GM23338 (cell line): Measurements from ENCODE around the gene MLH1.

ENCODE experiments used
- CTCF ChIP-seq, 2 experiments: fragments of 200-600 bp in 1 of 2; sonication (generic) in 1 of 2; conservative IDR thresholded peaks; 2 replicates each; pipeline versions ENCODE4 v1.5.1 to v1.6.1; 2016 to 2017; ENCODE audit warnings: antibody characterized with exemption in 2 of 2, low read depth in 2 of 2, mild to moderate bottlenecking in 2 of 2, moderate library complexity in 1 of 2
- EZH2 ChIP-seq: fragments of 200-600 bp; sonication (generic); IDR thresholded peaks from one replicate; pipeline ENCODE4 v1.8.0; 2017; ENCODE audit warnings: antibody characterized with exemption, mild to moderate bottlenecking, low read depth; ENCODE audit not compliant: unreplicated experiment
- EZH2phosphoT487 ChIP-seq: fragments of 200-600 bp; sonication (generic); IDR thresholded peaks from one replicate; pipeline ENCODE4 v1.8.1; 2018; ENCODE audit warnings: antibody characterized with exemption; ENCODE audit not compliant: unreplicated experiment
- POLR2AphosphoS5 ChIP-seq: IDR thresholded peaks from 2 replicates; pipeline ENCODE4 v1.6.1; 2016; ENCODE audit warnings: antibody characterized with exemption, low read depth
- REST ChIP-seq: IDR thresholded peaks from one replicate; pipeline ENCODE4 v1.6.1; 2018; ENCODE audit warnings: antibody characterized with exemption; ENCODE audit not compliant: unreplicated experiment
- ZNF114 ChIP-seq: fragments of 250-450 bp; sonication (Bioruptor Pico); IDR thresholded peaks from 2 replicates; pipeline ENCODE4 v1.5.0; 2020; ENCODE audit warnings: mild to moderate bottlenecking, moderate library complexity

GRCh38 chr3:37016903-37017302 is 23.6 kb downstream of the MLH1 start:
- TF ChIP-seq CTCF (conservative IDR thresholded peaks at IDR 0.05; ENCODE audit: low read depth in 2 of 2) (no peak), REST (no peak), POLR2AphosphoS5 (no peak), EZH2phosphoT487 (no peak), EZH2 (no peak), ZNF114 (no peak)
